Sigmoid colon (tissue), 7 donors: ENCODE data around the gene VPS37B. TPM values are rescaled to one million over a fixed set of nuclear protein-coding genes. Genes with fewer than 3 reads are reported as not detected.
A peak's percentile ranks its signal among the peaks of the same experiment; 100 is the strongest.
"Not testable (repeated sequence)": the region's sequence is repeated elsewhere in the genome, so short reads cannot be mapped to it uniquely, and the experiment has no call there.

Experiments used
- DNase-seq: peaks from one replicate; pipeline ENCODE4 v3.0.0-alpha.2; 2019
- H3K27ac ChIP-seq, 4 donors: fragments of 200-600 bp; sonication (generic); one replicate each; pipeline ENCODE4 v1.5.1; 2016 to 2019; ENCODE audit warnings: mild to moderate bottlenecking in 1 of 4
- H3K27me3 ChIP-seq, 3 donors: fragments of 200-600 bp; sonication (generic); one replicate each; pipeline ENCODE4 v1.5.1; 2019; ENCODE audit warnings: mild to moderate bottlenecking in 1 of 3
- H3K36me3 ChIP-seq, 4 donors: fragments of 200-600 bp; sonication (generic); one replicate each; pipeline ENCODE4 v1.5.1; 2016 to 2019
- H3K4me1 ChIP-seq, 4 donors: fragments of 200-600 bp; sonication (generic); one replicate each; pipeline ENCODE4 v1.5.1; 2017 to 2019
- H3K4me3 ChIP-seq, 4 donors: fragments of 200-600 bp; sonication (generic); one replicate each; pipeline ENCODE4 v1.5.1; 2017 to 2019; ENCODE audit warnings: mild to moderate bottlenecking in 2 of 4, moderate library complexity in 1 of 4
- H3K9me3 ChIP-seq, 4 donors: fragments of 200-600 bp in 3 of 4; sonication (generic) in 3 of 4; one replicate each; pipeline versions ENCODE4 v1.5.1 to v1.6.1; 2013 to 2019
- CTCF ChIP-seq, 4 experiments: fragments of 450-650 bp in 3 of 4; fragments of 200-600 bp in 1 of 4; IDR thresholded peaks; one replicate each; pipeline ENCODE4 v1.5.1; 2016 to 2019; ENCODE audit warnings: antibody characterized with exemption in 4 of 4, mild to moderate bottlenecking in 3 of 4, moderate library complexity in 2 of 4
- EP300 ChIP-seq, 4 donors: sonication (generic); formaldehyde crosslinking; IDR thresholded peaks; one replicate each; pipeline ENCODE4 v1.6.1; 2017; ENCODE audit warnings: antibody characterized with exemption in 4 of 4
- POLR2A ChIP-seq, 2 donors: fragments of 450-650 bp; IDR thresholded peaks; one replicate each; pipeline ENCODE4 v1.6.1; 2016; ENCODE audit warnings: antibody characterized with exemption in 2 of 2, mild to moderate bottlenecking in 2 of 2, moderate library complexity in 2 of 2
- POLR2AphosphoS5 ChIP-seq, 4 donors: sonication (generic); formaldehyde crosslinking; IDR thresholded peaks; one replicate each; pipeline ENCODE4 v1.6.1; 2017; ENCODE audit warnings: antibody characterized with exemption in 4 of 4
- WGBS, 2 donors: extraction: QIAGEN DNeasy Blood & Tissue Kit; methylation state at CpG; one replicate each; pipeline ENCODE4 v1.1.7; 2013; 5-methylcytosine and 5-hydroxymethylcytosine counted together
- intact Hi-C: fragments of 100-400 bp; cut with DNase I; formaldehyde crosslinking; loops from one replicate; pipeline ENCODE4 v1.15.1; 2023
- polyA plus RNA-seq, 3 donors: library from polyadenylated mRNA; stranded (reverse); fragments of 200-250 nt; gene quantifications; one replicate each; pipeline ENCODE4 v1.2.3, GENCODE V29; 2013
- total RNA-seq, 4 donors: library from RNA; depleted of rRNA; stranded (reverse); fragments of >200 nt; gene quantifications; one replicate each; pipeline ENCODE4 v1.1.0, GENCODE V29; 2016
- donor health status: healthy with polysubstance abuse.
- donor health status: Bipolar disorder and iron deficiency.
- donor health status: healthy.

Gene VPS37B, protein sequence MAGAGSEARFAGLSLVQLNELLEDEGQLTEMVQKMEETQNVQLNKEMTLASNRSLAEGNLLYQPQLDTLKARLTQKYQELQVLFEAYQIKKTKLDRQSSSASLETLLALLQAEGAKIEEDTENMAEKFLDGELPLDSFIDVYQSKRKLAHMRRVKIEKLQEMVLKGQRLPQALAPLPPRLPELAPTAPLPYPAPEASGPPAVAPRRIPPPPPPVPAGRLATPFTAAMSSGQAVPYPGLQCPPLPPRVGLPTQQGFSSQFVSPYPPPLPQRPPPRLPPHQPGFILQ
- total RNA-seq (10 to 100 TPM in 3 of 4 donors, 1 to 10 TPM in 1; 8.6 to 17.2 (median 15.3) TPM), polyA plus RNA-seq (10 to 100 TPM; 53.2 to 64.7 (median 54.1) TPM)

DNA sequence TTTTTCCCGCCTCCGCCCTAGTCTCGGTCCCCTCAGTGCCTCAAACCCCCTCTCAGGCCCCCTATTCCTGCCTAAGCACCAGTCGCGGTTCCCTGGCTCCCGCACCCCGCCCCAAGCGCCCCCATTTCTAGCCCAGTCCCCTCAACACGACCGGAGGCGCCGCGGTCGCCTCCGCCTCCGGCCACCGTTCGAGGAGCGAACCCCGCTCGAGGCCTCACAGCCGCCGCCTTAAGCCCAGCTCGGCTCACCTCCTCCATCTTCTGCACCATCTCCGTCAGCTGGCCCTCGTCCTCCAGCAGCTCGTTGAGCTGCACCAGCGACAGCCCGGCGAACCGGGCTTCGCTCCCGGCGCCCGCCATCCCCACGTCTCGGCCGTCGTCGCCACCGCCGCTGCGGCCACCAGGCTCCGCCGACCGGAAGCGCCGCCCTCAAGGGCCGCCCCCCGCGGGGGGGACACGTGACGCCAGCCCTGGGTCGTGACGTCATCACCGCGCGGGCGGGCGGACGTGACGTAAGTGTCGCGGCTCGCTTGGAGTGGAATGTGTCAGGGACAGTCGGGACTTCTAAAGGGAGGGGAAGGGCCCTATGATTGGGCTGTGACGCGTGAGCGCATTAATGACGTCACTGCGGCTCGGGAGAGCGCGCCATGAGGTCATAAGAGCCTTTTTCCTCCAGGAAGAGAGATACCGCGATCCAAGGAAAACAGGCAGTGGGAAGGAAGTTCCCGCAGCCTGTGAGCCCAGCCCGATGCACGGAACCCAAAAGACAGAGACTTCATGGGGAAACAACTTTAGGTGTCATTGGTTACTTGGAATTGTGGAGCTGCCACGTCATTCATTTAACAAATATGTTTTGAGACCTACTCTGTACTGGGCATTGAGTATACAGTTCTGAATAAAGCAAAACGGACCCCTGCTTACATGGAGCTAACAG, at the start of gene VPS37B:
VPS37B (minus strand) TSS at position 421 of the 933 bp plus-strand sequence; CDS start at position 359, 62 bp downstream.
- DNase-seq = peak; percentile 91
- no peak for TF ChIP-seq CTCF (IDR thresholded peaks at IDR 0.05)
- peak; percentile 79 to 96 (median 91) for TF ChIP-seq POLR2AphosphoS5 (IDR thresholded peaks at IDR 0.05)
- TF ChIP-seq EP300 (IDR thresholded peaks at IDR 0.05) = peak in 1 of 4 donors; percentile 28
- TF ChIP-seq POLR2A (IDR thresholded peaks at IDR 0.05) = peak; percentile 71 to 78
- Histone ChIP-seq H3K27ac (peak within 1 kb of the TSS; percentile 77 to 84 (median 83)), H3K9me3 (no peaks in the 10 kb centered on the region), H3K4me3 (peak within 1 kb of the TSS; percentile 65 to 97 (median 82)), H3K27me3 (no peaks in the 10 kb centered on the region), H3K4me1 (peaks cover 0 to 41% (median 34%) of the 10 kb centered on the region in 4 donors), H3K36me3 (no peaks in the 10 kb centered on the region)
- intact Hi-C loops = loop anchor here (5.0 kb wide), 1 partner anchor 71 kb away; the partner anchor contains the start of gene ABCB9
- WGBS, 2 donors = 5 to 8% methylated on average over 81 of the region's 81 CpGs

GRCh38 chr12:122944605-122945592, 49.0 kb upstream of the VPS37B start:
- TF ChIP-seq POLR2AphosphoS5 (IDR thresholded peaks at IDR 0.05) = no peak
- no peak for TF ChIP-seq EP300 (IDR thresholded peaks at IDR 0.05)
- TF ChIP-seq POLR2A (IDR thresholded peaks at IDR 0.05) = no peak
- TF ChIP-seq CTCF (IDR thresholded peaks at IDR 0.05) = no peak
- Histone ChIP-seq H3K4me1 (peaks cover 0 to 20% (median 3%) of the 10 kb centered on the region in 4 donors), H3K4me3 (no peak overlapping the region), H3K36me3 (no peaks in the 10 kb centered on the region), H3K27ac (peak overlapping the region in 2 of 4 donors; percentile 7 to 55), H3K27me3 (no peaks in the 10 kb centered on the region), H3K9me3 (no peaks in the 10 kb centered on the region)
- no peak for DNase-seq
- intact Hi-C loops = no loop called here
- 49 to 77% methylated on average over 14 of the region's 14 CpGs for WGBS, 2 donors

DNA sequence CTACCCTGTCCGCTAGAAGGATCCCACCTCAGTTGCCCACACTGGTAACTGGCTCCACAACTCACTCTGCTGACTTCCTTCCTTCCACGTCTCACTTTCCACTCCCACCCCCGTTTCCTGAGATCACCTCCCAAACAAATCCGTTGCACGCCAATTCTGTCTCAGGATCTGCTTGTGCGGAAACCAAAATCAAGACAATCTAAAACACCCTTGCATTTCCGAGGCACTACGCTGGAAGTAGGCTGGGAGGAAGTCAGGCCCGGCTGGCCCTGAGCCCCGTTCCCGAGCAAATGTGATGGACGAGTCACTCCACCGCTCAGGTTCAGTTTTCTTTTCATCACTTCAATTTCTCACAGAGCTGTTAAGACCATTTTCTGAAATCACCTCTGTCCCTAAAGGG, 47.3 kb upstream of the VPS37B start:
- WGBS, 2 donors = 72 to 86% methylated on average over 13 of the region's 13 CpGs
- Histone ChIP-seq H3K4me3 (no peak overlapping the region), H3K4me1 (peaks cover 0 to 20% (median 3%) of the 10 kb centered on the region in 4 donors), H3K27ac (peak overlapping the region; percentile 21 to 55 (median 36)), H3K27me3 (no peaks in the 10 kb centered on the region), H3K9me3 (no peaks in the 10 kb centered on the region), H3K36me3 (no peaks in the 10 kb centered on the region)
- TF ChIP-seq POLR2A (IDR thresholded peaks at IDR 0.05) (no peak), EP300 (IDR thresholded peaks at IDR 0.05) (no peak), CTCF (IDR thresholded peaks at IDR 0.05) (no peak)
- DNase-seq = no peak
- intact Hi-C loops = no loop called here

- intact Hi-C loops = no loop called here
- no peaks in the 10 kb centered on the region for H3K27me3 ChIP-seq
- peak overlapping the region in 3 of 4 donors; percentile 21 to 49 (median 31) for H3K27ac ChIP-seq
Measured at GRCh38 chr12:122942637-122943036, 46.7 kb upstream of the VPS37B start.

DNA sequence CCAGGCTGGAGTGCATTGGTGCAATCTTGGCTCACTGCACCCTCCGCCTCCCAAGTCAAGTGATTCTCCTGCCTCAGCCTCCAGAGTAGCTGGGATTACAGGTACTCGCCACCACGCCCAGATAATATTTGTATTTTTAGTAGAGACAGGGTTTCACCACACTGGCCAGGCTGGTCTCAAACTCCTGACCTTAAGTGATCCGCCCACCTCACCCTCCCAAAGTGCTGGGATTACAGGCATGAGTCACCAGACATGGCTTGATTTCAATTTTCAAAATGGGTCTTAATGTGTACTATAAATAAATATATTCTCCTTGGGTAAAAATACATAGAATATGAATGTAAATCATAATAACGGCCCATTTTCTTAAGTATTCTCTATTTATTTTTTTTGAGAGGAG, 45.4 kb upstream of the VPS37B start:
- intact Hi-C loops = not testable (repeated sequence)
- WGBS, 2 donors = 85 to 92% methylated on average over 5 of the region's 5 CpGs

More at GRCh38 chr12:122942637-122943036, 46.7 kb upstream of the VPS37B start:
- Histone ChIP-seq H3K4me1 (peaks cover 0 to 20% (median 3%) of the 10 kb centered on the region in 4 donors), H3K36me3 (no peaks in the 10 kb centered on the region), H3K4me3 (no peak overlapping the region), H3K9me3 (no peaks in the 10 kb centered on the region)
- TF ChIP-seq POLR2AphosphoS5 (IDR thresholded peaks at IDR 0.05) = no peak
- no peak for TF ChIP-seq EP300 (IDR thresholded peaks at IDR 0.05)
- 94 to 97% methylated on average over 2 of the region's 2 CpGs for WGBS, 2 donors
- DNase-seq = no peak

More for the DNA sequence above, 45.4 kb upstream of the VPS37B start:
- H3K4me1 ChIP-seq = peaks cover 0 to 11% (median 0%) of the 10 kb centered on the region in 4 donors
- H3K4me3 ChIP-seq, H3K27ac ChIP-seq, H3K27me3 ChIP-seq, H3K36me3 ChIP-seq, H3K9me3 ChIP-seq, DNase-seq: not testable (repeated sequence)
